H1 (cell line): ENCODE data around the gene MAGOHB. TPM values are rescaled to one million over a fixed set of nuclear protein-coding genes. Genes with fewer than 3 reads are reported as not detected.

Experiments
- CTCF ChIA-PET: fragments of 300-600 bp; sonication (Branson Sonifier 250); formaldehyde crosslinking; loops from one replicate; lab custom pipeline; 2021; ENCODE audit not compliant: partially characterized antibody; lab: Charles Lee
- POLR2A ChIA-PET: fragments of 300-600 bp; sonication (Branson Sonifier 250); formaldehyde crosslinking; loops from one replicate; lab custom pipeline; 2021; ENCODE audit warnings: inconsistent platforms; ENCODE audit not compliant: partially characterized antibody; lab: Charles Lee
- DNase-seq, 2 experiments: peaks; one replicate each; pipeline versions ENCODE4 v3.0.0 to v3.0.0-alpha.2; 2010 to 2022; ENCODE audit warnings: low spot score in 2 of 2, low read depth in 1 of 2, mixed read lengths in 1 of 2
- FAIRE-seq: peaks from 2 replicates; lab custom pipeline; 2011; peaks lifted over from hg19 to GRCh38; lab: Jason Lieb, UNC
- H2AFZ ChIP-seq: 2 replicates; pipeline ENCODE4 v1.8.1; 2012; ENCODE audit warnings: low read length, inconsistent platforms
- H2AK5ac ChIP-seq: 2 replicates; pipeline ENCODE4 v1.6.1; 2013; ENCODE audit warnings: low read depth, low read length
- H2BK120ac ChIP-seq: replicated peaks from 2 replicates; pipeline ENCODE3; 2013; ENCODE audit warnings: low read depth, low read length, inconsistent platforms
- H2BK12ac ChIP-seq: 2 replicates; pipeline ENCODE4 v1.6.1; 2013; ENCODE audit warnings: low read depth, low read length
- H2BK15ac ChIP-seq: 2 replicates; pipeline ENCODE4 v1.6.1; 2013; ENCODE audit warnings: low read length
- H2BK20ac ChIP-seq: 2 replicates; pipeline ENCODE4 v1.6.1; 2013; ENCODE audit warnings: low read length
- H2BK5ac ChIP-seq: 2 replicates; pipeline ENCODE4 v1.6.1; 2013; ENCODE audit warnings: low read depth, low read length
- H3K14ac ChIP-seq: 2 replicates; pipeline ENCODE4 v1.6.1; 2013; ENCODE audit warnings: inconsistent platforms; ENCODE audit not compliant: insufficient read length
- H3K18ac ChIP-seq: 2 replicates; pipeline ENCODE4 v1.6.1; 2013; ENCODE audit warnings: low read length; ENCODE audit errors: extremely low read depth
- H3K23ac ChIP-seq: 2 replicates; pipeline ENCODE4 v1.6.1; 2013; ENCODE audit warnings: inconsistent platforms; ENCODE audit not compliant: insufficient read length
- H3K23me2 ChIP-seq: 2 replicates; pipeline ENCODE4 v1.6.1; 2013; ENCODE audit warnings: low read depth, low read length
- H3K27ac ChIP-seq: 2 replicates; pipeline ENCODE4 v1.6.1; 2011; ENCODE audit warnings: low read depth, low read length, inconsistent platforms
- H3K27me3 ChIP-seq, 4 experiments: replicated peaks in 1 of 4; 1 replicate in 1 of 4; 2 replicates in 3 of 4; pipeline versions ENCODE4 v1.6.1 to v1.8.1; 2011 to 2013; ENCODE audit warnings: low read length in 3 of 4, mild to moderate bottlenecking in 3 of 4, inconsistent platforms in 2 of 4, mixed read lengths in 2 of 4, moderate library complexity in 1 of 4; ENCODE audit not compliant: control insufficient read depth in 3 of 4, insufficient read depth in 3 of 4; ENCODE audit errors: extremely low read depth in 1 of 4
- H3K36me3 ChIP-seq, 4 experiments: 2 replicates each; pipeline versions ENCODE4 v1.6.1 to v1.8.1; 2011 to 2013; ENCODE audit warnings: mild to moderate bottlenecking in 4 of 4, low read length in 3 of 4, moderate library complexity in 2 of 4, control low read depth in 1 of 4, inconsistent platforms in 1 of 4; ENCODE audit not compliant: insufficient read depth in 4 of 4, control insufficient read depth in 2 of 4
- H3K4ac ChIP-seq: replicated peaks from 2 replicates; pipeline ENCODE3; 2013; ENCODE audit warnings: low read length, low read depth, mixed read lengths, inconsistent platforms; ENCODE audit not compliant: insufficient read length
- H3K4me1 ChIP-seq, 4 experiments: replicated peaks in 1 of 4; 1 replicate in 1 of 4; 2 replicates in 3 of 4; pipeline versions ENCODE4 v1.6.1 to v1.8.1; 2011 to 2013; ENCODE audit warnings: low read length in 3 of 4, inconsistent platforms in 2 of 4, mixed read lengths in 1 of 4; ENCODE audit not compliant: insufficient read depth in 4 of 4, control insufficient read depth in 3 of 4
- H3K4me2 ChIP-seq, 2 experiments: 2 replicates each; pipeline versions ENCODE4 v1.6.1 to v1.8.1; 2011 to 2013; ENCODE audit warnings: low read depth in 2 of 2, low read length in 2 of 2, control low read depth in 1 of 2, inconsistent platforms in 1 of 2, mild to moderate bottlenecking in 1 of 2; ENCODE audit not compliant: insufficient read depth in 1 of 2
- H3K4me3 ChIP-seq, 4 experiments: fragments of 200-600, 300-600 bp in 1 of 4; sonication (generic), shearing (Covaris generic), sonication (Bioruptor Twin) in 1 of 4; 2 replicates each; pipeline versions ENCODE4 v1.5.1 to v1.8.1; 2011 to 2016; ENCODE audit warnings: low read length in 4 of 4, low read depth in 3 of 4, control low read depth in 2 of 4, inconsistent platforms in 2 of 4, mild to moderate bottlenecking in 2 of 4, mixed read lengths in 1 of 4, moderate library complexity in 1 of 4; ENCODE audit not compliant: insufficient read depth in 2 of 4; ENCODE audit errors: extremely low read depth in 1 of 4
- H3K56ac ChIP-seq: replicated peaks from 2 replicates; pipeline ENCODE3; 2013; ENCODE audit warnings: low read depth, mild to moderate bottlenecking, mixed read lengths, low read length, inconsistent platforms; ENCODE audit not compliant: insufficient read length
- H3K79me1 ChIP-seq: 2 replicates; pipeline ENCODE4 v1.6.1; 2013; ENCODE audit warnings: low read depth, low read length, control low read depth
- H3K79me2 ChIP-seq, 2 experiments: 2 replicates each; pipeline versions ENCODE4 v1.6.1 to v1.8.1; 2012 to 2013; ENCODE audit warnings: low read length in 2 of 2, mild to moderate bottlenecking in 2 of 2, inconsistent platforms in 1 of 2; ENCODE audit not compliant: insufficient read depth in 2 of 2, control insufficient read depth in 1 of 2
- H3K9ac ChIP-seq, 4 experiments: replicated peaks in 1 of 4; 1 replicate in 1 of 4; 2 replicates in 3 of 4; pipeline versions ENCODE4 v1.6.1 to v1.8.1; 2011 to 2013; ENCODE audit warnings: low read depth in 3 of 4, low read length in 3 of 4, control low read depth in 2 of 4, mild to moderate bottlenecking in 2 of 4, moderate library complexity in 2 of 4, inconsistent platforms in 1 of 4; ENCODE audit errors: extremely low read depth in 1 of 4
- H3K9me3 ChIP-seq, 2 experiments: 2 replicates each; pipeline versions ENCODE4 v1.6.1 to v1.8.1; 2012 to 2013; ENCODE audit warnings: mild to moderate bottlenecking in 2 of 2, moderate library complexity in 2 of 2, control low read depth in 1 of 2, inconsistent platforms in 1 of 2, low read depth in 1 of 2, low read length in 1 of 2, mixed read lengths in 1 of 2; ENCODE audit not compliant: insufficient read depth in 2 of 2
- H4K20me1 ChIP-seq, 2 experiments: replicated peaks in 1 of 2; 2 replicates each; pipeline versions ENCODE3 to v1.8.1; 2011 to 2013; ENCODE audit warnings: inconsistent platforms in 2 of 2, low read length in 2 of 2, mild to moderate bottlenecking in 1 of 2; ENCODE audit not compliant: insufficient read depth in 2 of 2, control insufficient read depth in 1 of 2
- H4K5ac ChIP-seq: 2 replicates; pipeline ENCODE4 v1.6.1; 2013; ENCODE audit warnings: low read length, low read depth, mixed read lengths, inconsistent platforms; ENCODE audit not compliant: insufficient read length
- H4K8ac ChIP-seq: 2 replicates; pipeline ENCODE4 v1.8.0; 2013; ENCODE audit warnings: mild to moderate bottlenecking, moderate library complexity, low read length, inconsistent platforms; ENCODE audit not compliant: insufficient read depth; ENCODE audit errors: extremely low read depth
- H4K91ac ChIP-seq: replicated peaks from 2 replicates; pipeline ENCODE3; 2013; ENCODE audit warnings: low read length, mixed read lengths, inconsistent platforms; ENCODE audit not compliant: insufficient read length
- CHD1 ChIP-seq: IDR thresholded peaks from 2 replicates; pipeline ENCODE4 v1.6.1; 2012; ENCODE audit warnings: low read depth, low read length, improper control_type of control experiment
- CTCF ChIP-seq, 3 experiments: IDR thresholded peaks; 1 replicate in 2 of 3; 2 replicates in 1 of 3; pipeline versions ENCODE4 v1.5.1 to v1.6.1; 2011; ENCODE audit warnings: low read length in 3 of 3, mild to moderate bottlenecking in 3 of 3, inconsistent platforms in 2 of 3, low read depth in 1 of 3, moderate library complexity in 1 of 3; ENCODE audit not compliant: insufficient read depth in 1 of 3; ENCODE audit errors: control extremely low read depth in 1 of 3
- YY1 ChIP-seq: IDR thresholded peaks from 2 replicates; pipeline ENCODE4 v1.6.1; 2011; ENCODE audit warnings: low read depth, mild to moderate bottlenecking, low read length
- WGBS, 2 experiments: shearing (Covaris generic) in 1 of 2; methylation state at CpG; one replicate each; pipeline versions ENCODE4 v1.1.6 to v1.1.7; 2013 to 2015; ENCODE audit warnings: low lambda C conversion rate in 2 of 2, mixed read lengths in 2 of 2, inconsistent platforms in 1 of 2, low coverage in 1 of 2, missing lambda C conversion rate in 1 of 2; ENCODE audit not compliant: insufficient replicate concordance in 2 of 2, insufficient coverage in 1 of 2, insufficient read length in 1 of 2; ENCODE audit errors: extremely low coverage in 1 of 2, missing lambda C conversion rate in 1 of 2; 5-methylcytosine and 5-hydroxymethylcytosine counted together
- polyA plus RNA-seq, 7 experiments: library from polyadenylated mRNA; depleted of rRNA in 3 of 7; stranded (reverse) in 5 of 7; unstranded in 2 of 7; fragments of >200 nt in 5 of 7; fragments of 200-250 nt in 2 of 7; gene quantifications; 1 replicate in 5 of 7; 2 replicates in 1 of 7; 4 replicates in 1 of 7; pipeline versions ENCODE4 v1.2.1 to v1.2.3, GENCODE V29; 2011 to 2013; ENCODE audit warnings: missing spikeins in 2 of 7, mixed read lengths in 2 of 7
- total RNA-seq: library from RNA; stranded (reverse); fragmentation: NEBNext Ultra II Directional; extraction: Animal tissue kit (Norgen Biotek cat#: 25700); gene quantifications from 2 replicates; pipeline ENCODE4 v1.2.1, GENCODE V29; 2021

The MAGOHB gene
- total and polyA plus RNA-seq, 2 of the 8 experiments (the other 6 are each of a cell fraction or from before 2014, with no cell fraction given) = 21.5 to 53.7 TPM

GRCh38 chr12:10615532-10615931 lies 2.1 kb upstream of the MAGOHB start:
- Histone ChIP-seq H2BK15ac (no peak overlapping the region), H3K27me3 (no peaks in the 10 kb centered on the region), H3K4me2 (no peak overlapping the region), H4K91ac (no peak overlapping the region), H3K23me2 (peaks cover 3% of the 10 kb centered on the region), H2AFZ (0 out of 2 replicates have a peak overlapping the region, but pooled peaks have one; percentile 25), H4K5ac (no peak overlapping the region), H4K20me1 (no peaks in the 10 kb centered on the region), H3K36me3 (peaks cover 0 to 14% (median 0%) of the 10 kb centered on the region in 4 experiments; a peak in 1 of 8 replicates), H3K4ac (no peak overlapping the region), H2BK120ac (no peak overlapping the region), H3K4me3 (no peak overlapping the region), H3K23ac (no peak overlapping the region), H3K9me3 (no peaks in the 10 kb centered on the region), H3K14ac (no peak overlapping the region), H3K79me2 (peaks cover 3 to 27% of the 10 kb centered on the region in 2 experiments; a peak in 3 of 4 replicates), H2BK5ac (no peak overlapping the region), H3K79me1 (no peaks in the 10 kb centered on the region), H2BK12ac (no peak overlapping the region), H4K8ac (no peak overlapping the region), H2BK20ac (no peak overlapping the region), H3K4me1 (peaks cover 0 to 3% (median 0%) of the 10 kb centered on the region in 4 experiments; a peak in 2 of 7 replicates), H3K56ac (no peak overlapping the region), H3K27ac (no peak overlapping the region), H3K18ac (no peak overlapping the region), H3K9ac (no peak overlapping the region), H2AK5ac (no peak overlapping the region)
- no peak for DNase-seq
- no peak for FAIRE-seq
- WGBS, 2 experiments = 84% methylated on average over 4 of the region's 4 CpGs; no CpG with 5 or more reads in 1 of the 2 experiments
- ChIA-PET CTCF (interaction anchor here (2.3 kb wide), 1 partner anchor 15 kb away, joined by 5 read pairs; no protein-coding TSS in a partner anchor), POLR2A (no interaction called here)
- TF ChIP-seq YY1 (peak; percentile 46; the same call in 1 of the 2 replicates), CHD1 (no peak), CTCF (IDR thresholded peaks at IDR 0.05; ENCODE audit: control extremely low read depth in 1 of 3, insufficient read depth in 1 of 3, low read depth in 1 of 3, low read length in 3 of 3) (peak in 1 of 3 experiments; percentile 7; a peak in 1 of 4 replicates)
